HL-60 (cell line): ENCODE results near the gene TIMM8A.

Source experiments
- DNase-seq, 2 experiments: peaks; one replicate each; pipeline ENCODE4 v3.0.0-alpha.2; 2010 to 2020; ENCODE audit warnings: low read depth in 1 of 2, low spot score in 1 of 2
- H3K27ac ChIP-seq: fragments of 250-450 bp; sonication (Bioruptor Pico); replicated peaks from 2 replicates; pipeline ENCODE4 v1.5.1; 2020; ENCODE audit warnings: mild to moderate bottlenecking, moderate library complexity
- H3K27me3 ChIP-seq: fragments of 250-450 bp; sonication (Bioruptor Pico); 2 replicates; pipeline ENCODE4 v1.5.1; 2021; ENCODE audit warnings: mild to moderate bottlenecking, moderate library complexity; ENCODE audit not compliant: insufficient read depth, poor library complexity, severe bottlenecking
- H3K4me3 ChIP-seq: replicated peaks from 2 replicates; pipeline ENCODE4 v1.5.1; 2011; ENCODE audit warnings: mild to moderate bottlenecking, control low read depth, low read length; ENCODE audit not compliant: insufficient read depth
- GABPA ChIP-seq: IDR thresholded peaks from 2 replicates; pipeline ENCODE4 v1.6.1; 2012; ENCODE audit warnings: low read depth
- POLR2AphosphoS5 ChIP-seq: IDR thresholded peaks from 2 replicates; pipeline ENCODE4 v1.6.1; 2012; ENCODE audit warnings: low read depth
- REST ChIP-seq: IDR thresholded peaks from 2 replicates; pipeline ENCODE4 v1.6.1; 2012; ENCODE audit warnings: low read depth; ENCODE audit not compliant: insufficient replicate concordance
- SPI1 ChIP-seq: IDR thresholded peaks from 2 replicates; pipeline ENCODE4 v1.6.1; 2012; ENCODE audit warnings: low read depth, mild to moderate bottlenecking, borderline replicate concordance
- TF ChIP-seq, protein P1 (sequence below): IDR thresholded peaks from one replicate; pipeline ENCODE4 v1.5.1; 2011; ENCODE audit warnings: low read length, control low read depth, inconsistent platforms; ENCODE audit not compliant: insufficient read depth

Gene TIMM8A

GRCh38 chrX:101357166-101357795 is 8.7 kb upstream of the TIMM8A start:
- no peak for TF ChIP-seq GABPA
- TF ChIP-seq, protein P1, sequence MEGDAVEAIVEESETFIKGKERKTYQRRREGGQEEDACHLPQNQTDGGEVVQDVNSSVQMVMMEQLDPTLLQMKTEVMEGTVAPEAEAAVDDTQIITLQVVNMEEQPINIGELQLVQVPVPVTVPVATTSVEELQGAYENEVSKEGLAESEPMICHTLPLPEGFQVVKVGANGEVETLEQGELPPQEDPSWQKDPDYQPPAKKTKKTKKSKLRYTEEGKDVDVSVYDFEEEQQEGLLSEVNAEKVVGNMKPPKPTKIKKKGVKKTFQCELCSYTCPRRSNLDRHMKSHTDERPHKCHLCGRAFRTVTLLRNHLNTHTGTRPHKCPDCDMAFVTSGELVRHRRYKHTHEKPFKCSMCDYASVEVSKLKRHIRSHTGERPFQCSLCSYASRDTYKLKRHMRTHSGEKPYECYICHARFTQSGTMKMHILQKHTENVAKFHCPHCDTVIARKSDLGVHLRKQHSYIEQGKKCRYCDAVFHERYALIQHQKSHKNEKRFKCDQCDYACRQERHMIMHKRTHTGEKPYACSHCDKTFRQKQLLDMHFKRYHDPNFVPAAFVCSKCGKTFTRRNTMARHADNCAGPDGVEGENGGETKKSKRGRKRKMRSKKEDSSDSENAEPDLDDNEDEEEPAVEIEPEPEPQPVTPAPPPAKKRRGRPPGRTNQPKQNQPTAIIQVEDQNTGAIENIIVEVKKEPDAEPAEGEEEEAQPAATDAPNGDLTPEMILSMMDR: no peak
- no peak for TF ChIP-seq SPI1
- no peak for TF ChIP-seq REST
- no peak for TF ChIP-seq POLR2AphosphoS5
- no peak for DNase-seq
- Histone ChIP-seq H3K27ac (no peak overlapping the region), H3K4me3 (no peak overlapping the region), H3K27me3 (no peaks in the 10 kb centered on the region)

GRCh38 chrX:101349193-101349562 is 636 bp upstream of the TIMM8A start:
- Histone ChIP-seq H3K4me3 (peak overlapping the region; percentile 57), H3K27ac (peak overlapping the region; percentile 92), H3K27me3 (no peaks in the 10 kb centered on the region)
- TF ChIP-seq POLR2AphosphoS5 (no peak), SPI1 (no peak), REST (no peak), GABPA (no peak)
- TF ChIP-seq, protein P1: no peak
- DNase-seq: no peak

- Histone ChIP-seq H3K27me3 (no peaks in the 10 kb centered on the region), H3K27ac (peak overlapping the region; percentile 92), H3K4me3 (peak overlapping the region; percentile 57)
- DNase-seq: no peak
- no peak for TF ChIP-seq GABPA
- no peak for TF ChIP-seq REST
- no peak for TF ChIP-seq POLR2AphosphoS5
- TF ChIP-seq, protein P1: no peak
- TF ChIP-seq SPI1: no peak
Observed at GRCh38 chrX:101347859-101348451, 587 bp downstream of the TIMM8A start.
